Pancreas (tissue), 10 donors: Measurements from ENCODE around the gene FAM216B. TPM values are rescaled to one million over a fixed set of nuclear protein-coding genes. Genes with fewer than 3 reads are reported as not detected.

Experiments
- ATAC-seq, 4 donors: fragments of 200-7000 bp; cut with Tn5 transposase; one replicate each; pipeline versions ENCODE4 v1.8.0 to v1.9.1; 2020; ENCODE audit warnings: mild to moderate bottlenecking in 4 of 4, moderate library complexity in 4 of 4
- DNase-seq, 6 donors: peaks; one replicate each; pipeline ENCODE4 v3.0.0-alpha.2; 2020
- FAIRE-seq: peaks from 2 replicates; lab custom pipeline; 2012; peaks lifted over from hg19 to GRCh38; lab: Jason Lieb, UNC
- H3K27ac ChIP-seq, 4 donors: fragments of 200-600 bp; sonication (generic); 1 replicate in 3 of 4; 2 replicates in 1 of 4; pipeline versions ENCODE4 v1.5.0 to v1.8.0; 2020
- H3K27me3 ChIP-seq, 4 donors: fragments of 200-600 bp; one replicate each; pipeline ENCODE4 v1.8.0; 2021
- H3K36me3 ChIP-seq, 3 donors: fragments of 200-600 bp; sonication (generic) in 1 of 3; one replicate each; pipeline versions ENCODE4 v1.5.0 to v1.8.0; 2020 to 2021
- H3K4me1 ChIP-seq, 3 donors: fragments of 200-600 bp; one replicate each; pipeline ENCODE4 v1.8.0; 2021
- H3K4me3 ChIP-seq, 4 donors: fragments of 200-600 bp; sonication (generic) in 2 of 4; one replicate each; pipeline versions ENCODE4 v1.5.0 to v1.8.0; 2020 to 2021
- H3K9me3 ChIP-seq, 4 donors: fragments of 200-600 bp; one replicate each; pipeline ENCODE4 v1.8.0; 2021
- CTCF ChIP-seq, 4 donors: fragments of 200-600 bp; sonication (generic) in 3 of 4; IDR thresholded peaks; one replicate each; pipeline versions ENCODE4 v1.5.0 to v1.8.0; 2021; ENCODE audit warnings: antibody characterized with exemption in 4 of 4
- WGBS, 2 donors: extraction: QIAGEN DNeasy Blood & Tissue Kit; methylation state at CpG; one replicate each; pipeline ENCODE4 v1.1.7; 2013; 5-methylcytosine and 5-hydroxymethylcytosine counted together
- intact Hi-C, 3 donors: fragments of 100-400 bp; cut with DNase I; formaldehyde crosslinking; loops; one replicate each; pipeline versions ENCODE4 v1.11.1 to v1.14.2; 2022
- polyA plus RNA-seq, 2 donors: library from polyadenylated mRNA; stranded (reverse); fragments of 200-250 nt; gene quantifications; one replicate each; pipeline ENCODE4 v1.2.3, GENCODE V29; 2013
- total RNA-seq, 6 donors: library from RNA; stranded (reverse); fragmentation: NEBNext Ultra II Directional in 4 of 6; extraction: Animal tissue kit (Norgen Biotek cat#: 25700) in 4 of 6; gene quantifications; one replicate each; pipeline versions ENCODE4 v1.2.1 to v1.2.4, GENCODE V29; 2021 to 2023
- donor health status: healthy with polysubstance abuse.
- donor health status: DM: no; HTN: no; CAD: no; lungs with moderate emphysema.
- donor health status: DM: no; HTN: no; CAD: no.
- donor health status: control.
- donor health status: control.
- donor health status: Bipolar disorder and iron deficiency.
- donor health status: DM: yes; HTN: yes; CAD: no.
- donor health status: DM: no; HTN: no; CAD: no.
- donor health status: DM: no; HTN: no; CAD: no.
- donor health status: DM: yes; HTN: yes; CAD: no.

FAM216B gene
- total and polyA plus RNA-seq, 8 donors: 0.06 TPM; not detected in 7

GRCh38 chr13:42741914-42742313 is 39.5 kb upstream of the FAM216B start:
- no peaks in the 10 kb centered on the region for H3K36me3 ChIP-seq
- no peaks in the 10 kb centered on the region for H3K9me3 ChIP-seq
- no peak for FAIRE-seq
- H3K4me1 ChIP-seq: peaks cover 0 to 4% (median 0%) of the 10 kb centered on the region in 3 donors
- DNase-seq: no peak
- H3K27me3 ChIP-seq: peaks cover 0 to 3% (median 0%) of the 10 kb centered on the region in 4 donors
- peak in 1 of 4 donors; percentile 57 for ATAC-seq
- no peak for TF ChIP-seq CTCF (IDR thresholded peaks at IDR 0.05)
- intact Hi-C loops: no loop called here
- WGBS, 2 donors: 46 to 54% methylated on average over 2 of the region's 2 CpGs
- no peak overlapping the region for H3K4me3 ChIP-seq
- H3K27ac ChIP-seq: no peak overlapping the region

DNA sequence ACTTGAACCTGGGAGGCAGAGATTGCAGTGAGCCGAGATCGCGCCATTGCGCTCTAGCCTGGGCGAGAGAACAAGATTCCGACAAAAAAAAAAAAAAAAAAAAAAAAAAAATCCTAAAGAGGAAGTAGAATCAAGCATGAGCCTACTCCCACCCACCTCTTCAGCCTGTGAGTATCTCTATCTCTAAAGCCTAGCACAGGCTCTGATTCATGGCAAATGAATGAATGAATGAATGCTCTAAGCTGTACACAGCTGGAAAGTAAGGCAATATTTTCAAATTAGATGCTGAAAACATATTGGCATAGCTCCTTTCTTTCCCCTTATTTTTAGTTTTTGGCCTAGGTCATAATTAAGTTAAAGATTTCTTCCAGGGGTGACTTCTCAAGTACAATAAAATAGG is 35.7 kb upstream of the FAM216B start:
- Histone ChIP-seq H3K4me1 (no peaks in the 10 kb centered on the region), H3K9me3 (no peaks in the 10 kb centered on the region), H3K27me3 (peaks cover 0 to 3% (median 0%) of the 10 kb centered on the region in 4 donors), H3K36me3 (no peaks in the 10 kb centered on the region), H3K4me3 (no peak overlapping the region), H3K27ac (no peak overlapping the region)
- DNase-seq (no peak), ATAC-seq (peak in 1 of 4 donors; percentile 30), FAIRE-seq (no peak)
- WGBS, 2 donors: 89 to 94% methylated on average over 6 of the region's 6 CpGs
- no peak for TF ChIP-seq CTCF (IDR thresholded peaks at IDR 0.05)
- intact Hi-C loops: no loop called here

DNA sequence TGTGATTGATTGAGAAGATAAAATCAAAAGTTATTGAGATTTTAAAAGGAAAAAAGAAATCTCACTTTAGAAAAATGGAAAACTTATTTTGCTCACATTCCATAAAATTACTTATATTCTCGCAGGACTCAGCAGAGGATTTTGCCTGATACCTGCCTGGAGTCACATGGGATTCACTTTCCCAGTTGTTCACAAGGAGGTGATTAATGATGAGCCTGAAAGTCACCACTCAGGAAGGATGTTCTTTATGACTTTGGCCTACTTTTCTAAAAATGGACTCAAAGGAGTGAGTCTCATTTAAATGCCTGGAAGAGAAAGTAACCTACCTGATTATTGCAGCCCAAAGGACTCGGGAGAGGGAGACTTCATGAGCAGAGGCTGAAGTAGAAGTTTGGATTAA is 34.5 kb upstream of the FAM216B start:
- FAIRE-seq (no peak), DNase-seq (no peak), ATAC-seq (no peak)
- WGBS, 2 donors: 80 to 85% methylated on average over 2 of the region's 2 CpGs
- intact Hi-C loops: no loop called here
- H3K9me3 ChIP-seq: no peaks in the 10 kb centered on the region
- no peaks in the 10 kb centered on the region for H3K4me1 ChIP-seq
- no peak overlapping the region for H3K27ac ChIP-seq
- no peaks in the 10 kb centered on the region for H3K27me3 ChIP-seq
- H3K36me3 ChIP-seq: no peaks in the 10 kb centered on the region
- no peak for TF ChIP-seq CTCF (IDR thresholded peaks at IDR 0.05)
- H3K4me3 ChIP-seq: no peak overlapping the region

DNA sequence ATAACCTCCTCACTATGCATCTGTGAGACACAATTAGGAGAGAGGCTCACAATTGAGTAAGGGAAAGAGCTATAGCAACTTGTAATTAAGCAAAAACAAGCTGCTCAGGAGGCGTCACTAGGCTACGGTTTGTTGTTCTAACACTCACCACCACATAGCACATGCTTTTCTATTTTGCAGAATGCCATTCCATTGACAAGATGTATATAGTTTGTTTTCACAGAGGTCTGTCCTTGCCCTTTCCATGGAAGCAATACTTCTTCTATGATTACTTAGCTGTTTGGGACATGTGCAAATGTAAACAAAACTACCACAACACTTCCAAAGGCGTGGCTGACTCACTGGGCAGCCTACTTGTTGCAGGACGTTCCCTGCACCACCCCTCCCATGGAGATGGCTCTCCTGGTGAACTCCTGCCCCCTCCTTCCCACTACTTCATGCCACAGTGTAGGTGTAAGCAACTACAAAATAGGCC is 33.9 kb upstream of the FAM216B start:
- DNase-seq: no peak
- 69 to 73% methylated on average over 4 of the region's 4 CpGs for WGBS, 2 donors

More for the DNA sequence above, 33.9 kb upstream of the FAM216B start:
- ATAC-seq: no peak
- FAIRE-seq: no peak
- no peaks in the 10 kb centered on the region for H3K4me1 ChIP-seq
- H3K4me3 ChIP-seq: no peak overlapping the region
- H3K9me3 ChIP-seq: no peaks in the 10 kb centered on the region
- H3K27me3 ChIP-seq: no peaks in the 10 kb centered on the region
- H3K36me3 ChIP-seq: no peaks in the 10 kb centered on the region
- no peak for TF ChIP-seq CTCF (IDR thresholded peaks at IDR 0.05)
- intact Hi-C loops: no loop called here
- no peak overlapping the region for H3K27ac ChIP-seq
